Nephron progenitor cell (in vitro differentiated cells): ENCODE results near the gene CDKN2B.

Experiments used
- DNase-seq: peaks from one replicate; pipeline ENCODE4 v3.0.0; 2021
- H3K27ac Mint-ChIP-seq: 2 replicates; pipeline ENCODE4 v1.8.0; 2021; ENCODE audit warnings: mild to moderate bottlenecking, moderate library complexity, mixed read lengths
- H3K27me3 Mint-ChIP-seq: 2 replicates; pipeline ENCODE4 v1.8.0; 2021; ENCODE audit warnings: mild to moderate bottlenecking, low read depth, mixed read lengths; ENCODE audit not compliant: poor library complexity
- H3K36me3 Mint-ChIP-seq: 2 replicates; pipeline ENCODE4 v1.8.0; 2021; ENCODE audit warnings: low read depth, mixed read lengths
- H3K4me1 Mint-ChIP-seq: 2 replicates; pipeline ENCODE4 v1.8.0; 2021; ENCODE audit warnings: mixed read lengths
- H3K4me3 Mint-ChIP-seq: 2 replicates; pipeline ENCODE4 v1.8.0; 2021; ENCODE audit warnings: mild to moderate bottlenecking, moderate library complexity, mixed read lengths
- H3K9me3 Mint-ChIP-seq: 2 replicates; pipeline ENCODE4 v1.8.0; 2021; ENCODE audit warnings: mild to moderate bottlenecking, moderate library complexity, mixed read lengths
- CTCF ChIP-seq: fragments of 200-600 bp; sonication (generic); IDR thresholded peaks from 2 replicates; pipeline ENCODE4 v1.5.0; 2021; ENCODE audit warnings: antibody characterized with exemption

Gene CDKN2B

GRCh38 chr9:22045423-22045822, 36.3 kb upstream of the CDKN2B start:
- Mint-ChIP-seq H3K9me3 (no peaks in the 10 kb centered on the region), H3K36me3 (no peaks in the 10 kb centered on the region), H3K4me1 (no peaks in the 10 kb centered on the region), H3K4me3 (no peak overlapping the region), H3K27me3 (peaks cover 7% of the 10 kb centered on the region), H3K27ac (no peak overlapping the region)
- TF ChIP-seq CTCF, result no peak
- no peak for DNase-seq

GRCh38 chr9:22044583-22044982, 35.5 kb upstream of the CDKN2B start:
- H3K9me3 Mint-ChIP-seq, result no peaks in the 10 kb centered on the region

GRCh38 chr9:22043928-22044327, 34.8 kb upstream of the CDKN2B start:
- Mint-ChIP-seq H3K4me1 (no peaks in the 10 kb centered on the region), H3K4me3 (no peak overlapping the region), H3K36me3 (no peaks in the 10 kb centered on the region), H3K9me3 (no peaks in the 10 kb centered on the region), H3K27ac (no peak overlapping the region), H3K27me3 (peaks cover 7% of the 10 kb centered on the region)
- no peak for TF ChIP-seq CTCF
- no peak for DNase-seq

More at GRCh38 chr9:22044583-22044982, 35.5 kb upstream of the CDKN2B start:
- Mint-ChIP-seq H3K36me3 (no peaks in the 10 kb centered on the region), H3K4me1 (no peaks in the 10 kb centered on the region), H3K27ac (no peak overlapping the region), H3K4me3 (no peak overlapping the region), H3K27me3 (peaks cover 7% of the 10 kb centered on the region)
- no peak for TF ChIP-seq CTCF
- DNase-seq, result no peak

GRCh38 chr9:22041775-22042174, 32.7 kb upstream of the CDKN2B start:
- Mint-ChIP-seq H3K4me3 (no peak overlapping the region), H3K9me3 (no peaks in the 10 kb centered on the region), H3K36me3 (no peaks in the 10 kb centered on the region), H3K27ac (no peak overlapping the region), H3K27me3 (peaks cover 11% of the 10 kb centered on the region), H3K4me1 (no peaks in the 10 kb centered on the region)
- no peak for DNase-seq
- TF ChIP-seq CTCF, result no peak

- H3K36me3 Mint-ChIP-seq, result no peaks in the 10 kb centered on the region
- peaks cover 13% of the 10 kb centered on the region for H3K27me3 Mint-ChIP-seq
- H3K27ac Mint-ChIP-seq, result no peak overlapping the region
- no peak for TF ChIP-seq CTCF
- H3K9me3 Mint-ChIP-seq, result no peaks in the 10 kb centered on the region
- no peak for DNase-seq
- H3K4me3 Mint-ChIP-seq, result no peak overlapping the region
- H3K4me1 Mint-ChIP-seq, result no peaks in the 10 kb centered on the region
Observed at GRCh38 chr9:22041344-22041743, 32.2 kb upstream of the CDKN2B start.

- Mint-ChIP-seq H3K9me3 (no peaks in the 10 kb centered on the region), H3K4me1 (no peaks in the 10 kb centered on the region), H3K36me3 (no peaks in the 10 kb centered on the region), H3K27me3 (peaks cover 13% of the 10 kb centered on the region), H3K4me3 (no peak overlapping the region), H3K27ac (no peak overlapping the region)
- DNase-seq, result no peak
- TF ChIP-seq CTCF, result no peak
Observed at GRCh38 chr9:22040760-22041159, 31.7 kb upstream of the CDKN2B start.
